ENCODE measurements around the gene RBL2.

Gene RBL2

GRCh38 chr16:53456625-53457024, 22.4 kb downstream of the RBL2 start:
- H3K9ac ChIP-seq (ENCODE audit: low read depth, low read length, poor library complexity, severe bottlenecking): no peak overlapping the region
- no peaks in the 10 kb centered on the region for H3K79me2 ChIP-seq (ENCODE audit: insufficient read depth, low read length)
- H3K4me3 ChIP-seq (ENCODE audit: low read length, poor library complexity, severe bottlenecking): no peak overlapping the region
- H3K36me3 ChIP-seq (ENCODE audit: insufficient read depth, low read length): peaks cover 29% of the 10 kb centered on the region; the same call in 1 of the 2 replicates
- H3K4me2 ChIP-seq (ENCODE audit: low read depth, low read length, poor library complexity, severe bottlenecking): peak overlapping the region; percentile 63
- TF ChIP-seq EZH2phosphoT487 (IDR thresholded peaks at IDR 0.05; ENCODE audit: borderline replicate concordance) (peak; percentile 99), CTCF (conservative IDR thresholded peaks at IDR 0.05; ENCODE audit: low read length) (no peak)
- H2AFZ ChIP-seq (ENCODE audit: low read length): no peak overlapping the region
- no peaks in the 10 kb centered on the region for H3K9me3 ChIP-seq (ENCODE audit: insufficient read depth, low read depth, low read length)
- peaks cover 80% of the 10 kb centered on the region for H4K20me1 ChIP-seq (ENCODE audit: insufficient read depth, low read length, poor library complexity, severe bottlenecking)
- 0 out of 2 replicates have a peak, but pooled peaks cover 4% of the 10 kb centered on the region for H3F3A ChIP-seq (ENCODE audit: low read depth)
- peaks cover 28% of the 10 kb centered on the region for H3K4me1 ChIP-seq (ENCODE audit: insufficient read depth, low read length, poor library complexity, severe bottlenecking)
- no peaks in the 10 kb centered on the region for H3K9me2 ChIP-seq (replicated peaks; ENCODE audit: low read depth, low read length)
- peaks cover 39% of the 10 kb centered on the region for H3K27me3 ChIP-seq (ENCODE audit: insufficient read depth, low read length, poor library complexity, severe bottlenecking)

DNA sequence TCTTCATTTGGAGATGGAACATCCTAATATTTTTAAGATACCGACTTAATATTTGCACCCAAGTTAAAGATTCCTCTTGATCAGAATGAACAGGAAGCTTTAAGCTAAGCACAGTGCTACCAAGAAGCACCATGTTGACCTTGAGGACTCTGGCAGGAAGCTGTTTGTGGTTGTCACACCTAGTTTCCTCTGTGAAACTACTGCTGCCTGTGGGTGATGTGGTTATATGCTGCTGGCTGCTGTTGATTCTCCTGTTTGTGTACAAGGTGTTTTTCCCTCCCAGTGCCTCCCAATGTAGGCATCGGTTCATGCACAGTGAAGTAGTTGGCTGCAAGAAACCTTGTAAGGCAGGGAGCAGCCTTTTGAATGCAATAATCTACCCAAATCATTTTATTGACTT, 23.4 kb downstream of the RBL2 start:
- peaks cover 38% of the 10 kb centered on the region for H3K27me3 ChIP-seq (ENCODE audit: insufficient read depth, low read length, poor library complexity, severe bottlenecking)
- H3K9me2 ChIP-seq (replicated peaks; ENCODE audit: low read depth, low read length): no peaks in the 10 kb centered on the region
- TF ChIP-seq EZH2phosphoT487 (IDR thresholded peaks at IDR 0.05; ENCODE audit: borderline replicate concordance): peak; percentile 93
- no peak for TF ChIP-seq CTCF (conservative IDR thresholded peaks at IDR 0.05; ENCODE audit: low read length)
- no peaks in the 10 kb centered on the region for H3K9me3 ChIP-seq (ENCODE audit: insufficient read depth, low read depth, low read length)
- no peaks in the 10 kb centered on the region for H3K79me2 ChIP-seq (ENCODE audit: insufficient read depth, low read length)
- H2AFZ ChIP-seq (ENCODE audit: low read length): no peak overlapping the region
- peaks cover 28% of the 10 kb centered on the region for H3K4me1 ChIP-seq (ENCODE audit: insufficient read depth, low read length, poor library complexity, severe bottlenecking)
- peaks cover 40% of the 10 kb centered on the region; the same call in 1 of the 2 replicates for H3K36me3 ChIP-seq (ENCODE audit: insufficient read depth, low read length)
- peak overlapping the region; percentile 37 for H3K4me3 ChIP-seq (ENCODE audit: low read length, poor library complexity, severe bottlenecking)
- H3F3A ChIP-seq (ENCODE audit: low read depth): 0 out of 2 replicates have a peak, but pooled peaks cover 4% of the 10 kb centered on the region
- no peak overlapping the region for H3K9ac ChIP-seq (ENCODE audit: low read depth, low read length, poor library complexity, severe bottlenecking)
- peaks cover 83% of the 10 kb centered on the region for H4K20me1 ChIP-seq (ENCODE audit: insufficient read depth, low read length, poor library complexity, severe bottlenecking)
- peak overlapping the region; percentile 63 for H3K4me2 ChIP-seq (ENCODE audit: low read depth, low read length, poor library complexity, severe bottlenecking)

DNA sequence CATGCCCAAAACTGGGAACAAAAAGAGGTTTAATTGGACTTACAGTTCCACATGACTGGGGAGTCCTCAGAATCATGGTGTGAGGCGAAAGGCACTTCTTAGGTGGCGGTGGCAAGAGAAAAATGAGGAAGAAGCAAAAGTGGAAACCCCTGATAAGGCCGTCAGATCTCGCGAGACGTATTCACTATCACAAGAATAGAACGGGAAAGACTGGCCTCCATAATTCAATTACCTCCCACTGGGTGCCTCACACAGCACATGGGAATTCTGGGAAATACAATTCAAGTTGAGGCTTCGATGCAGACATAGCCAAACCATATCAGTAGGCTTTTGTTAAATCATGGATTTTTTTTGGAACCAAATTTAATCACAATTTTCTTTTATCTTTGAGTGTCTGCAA, 24.4 kb downstream of the RBL2 start:
- H3K36me3 ChIP-seq (ENCODE audit: insufficient read depth, low read length): peaks cover 42% of the 10 kb centered on the region
- no peak overlapping the region for H3K9ac ChIP-seq (ENCODE audit: low read depth, low read length, poor library complexity, severe bottlenecking)

More for the DNA sequence above, 24.4 kb downstream of the RBL2 start:
- TF ChIP-seq CTCF (conservative IDR thresholded peaks at IDR 0.05; ENCODE audit: low read length) (no peak), EZH2phosphoT487 (IDR thresholded peaks at IDR 0.05; ENCODE audit: borderline replicate concordance) (no peak)
- H4K20me1 ChIP-seq (ENCODE audit: insufficient read depth, low read length, poor library complexity, severe bottlenecking): peaks cover 75% of the 10 kb centered on the region
- no peak overlapping the region for H3K4me2 ChIP-seq (ENCODE audit: low read depth, low read length, poor library complexity, severe bottlenecking)
- H3K9me3 ChIP-seq (ENCODE audit: insufficient read depth, low read depth, low read length): no peaks in the 10 kb centered on the region
- no peak overlapping the region for H3K4me3 ChIP-seq (ENCODE audit: low read length, poor library complexity, severe bottlenecking)
- peaks cover 28% of the 10 kb centered on the region for H3K4me1 ChIP-seq (ENCODE audit: insufficient read depth, low read length, poor library complexity, severe bottlenecking)
- H3K27me3 ChIP-seq (ENCODE audit: insufficient read depth, low read length, poor library complexity, severe bottlenecking): peaks cover 29% of the 10 kb centered on the region
- H3K79me2 ChIP-seq (ENCODE audit: insufficient read depth, low read length): no peaks in the 10 kb centered on the region
- H3F3A ChIP-seq (ENCODE audit: low read depth): 0 out of 2 replicates have a peak, but pooled peaks cover 4% of the 10 kb centered on the region
- H3K9me2 ChIP-seq (replicated peaks; ENCODE audit: low read depth, low read length): no peaks in the 10 kb centered on the region
- H2AFZ ChIP-seq (ENCODE audit: low read length): no peak overlapping the region

Measured in Loucy (cell line).